Measurements from ENCODE around the gene RTF1.

RTF1 gene

GRCh38 chr15:41396111-41396510, 20.8 kb upstream of the RTF1 start:
- no peak for TF ChIP-seq CTCF (conservative IDR thresholded peaks at IDR 0.05; ENCODE audit: control insufficient read depth, insufficient read depth, low read depth, low read length)
- DNase-seq (ENCODE audit: low read depth) = no peak
- H3K4me3 ChIP-seq (ENCODE audit: control insufficient read depth, low read depth, low read length) = no peak overlapping the region

GRCh38 chr15:41401904-41402267, 15.0 kb upstream of the RTF1 start:
- peak; percentile 6 for DNase-seq (ENCODE audit: low read depth)
- TF ChIP-seq CTCF (conservative IDR thresholded peaks at IDR 0.05; ENCODE audit: control insufficient read depth, insufficient read depth, low read depth, low read length) = no peak
- H3K4me3 ChIP-seq (ENCODE audit: control insufficient read depth, low read depth, low read length) = peak overlapping the region; percentile 77

GRCh38 chr15:41407341-41407740, 9.6 kb upstream of the RTF1 start:
- TF ChIP-seq CTCF (conservative IDR thresholded peaks at IDR 0.05; ENCODE audit: control insufficient read depth, insufficient read depth, low read depth, low read length) = no peak
- no peak overlapping the region for H3K4me3 ChIP-seq (ENCODE audit: control insufficient read depth, low read depth, low read length)

GRCh38 chr15:41408234-41408641, 8.7 kb upstream of the RTF1 start:
- peak; percentile 73 for DNase-seq (ENCODE audit: low read depth)
- no peak overlapping the region for H3K4me3 ChIP-seq (ENCODE audit: control insufficient read depth, low read depth, low read length)
- no peak for TF ChIP-seq CTCF (conservative IDR thresholded peaks at IDR 0.05; ENCODE audit: control insufficient read depth, insufficient read depth, low read depth, low read length)

More at GRCh38 chr15:41407341-41407740, 9.6 kb upstream of the RTF1 start:
- no peak for DNase-seq (ENCODE audit: low read depth)

GRCh38 chr15:41411031-41411430, 5.9 kb upstream of the RTF1 start:
- no peak for TF ChIP-seq CTCF (conservative IDR thresholded peaks at IDR 0.05; ENCODE audit: control insufficient read depth, insufficient read depth, low read depth, low read length)
- H3K4me3 ChIP-seq (ENCODE audit: control insufficient read depth, low read depth, low read length) = no peak overlapping the region
- DNase-seq (ENCODE audit: low read depth) = no peak

GRCh38 chr15:41411441-41411840, 5.5 kb upstream of the RTF1 start:
- TF ChIP-seq CTCF (conservative IDR thresholded peaks at IDR 0.05; ENCODE audit: control insufficient read depth, insufficient read depth, low read depth, low read length) = no peak
- DNase-seq (ENCODE audit: low read depth) = no peak

GRCh38 chr15:41416128-41416741, 660 bp upstream of the RTF1 start:
- H3K4me3 ChIP-seq (ENCODE audit: control insufficient read depth, low read depth, low read length) = peak overlapping the region; percentile 93
- TF ChIP-seq CTCF (conservative IDR thresholded peaks at IDR 0.05; ENCODE audit: control insufficient read depth, insufficient read depth, low read depth, low read length) = no peak
- no peak for DNase-seq (ENCODE audit: low read depth)

More at GRCh38 chr15:41411441-41411840, 5.5 kb upstream of the RTF1 start:
- no peak overlapping the region for H3K4me3 ChIP-seq (ENCODE audit: control insufficient read depth, low read depth, low read length)
